ENCODE data around the gene ATP9B.

ATP9B gene

DNA sequence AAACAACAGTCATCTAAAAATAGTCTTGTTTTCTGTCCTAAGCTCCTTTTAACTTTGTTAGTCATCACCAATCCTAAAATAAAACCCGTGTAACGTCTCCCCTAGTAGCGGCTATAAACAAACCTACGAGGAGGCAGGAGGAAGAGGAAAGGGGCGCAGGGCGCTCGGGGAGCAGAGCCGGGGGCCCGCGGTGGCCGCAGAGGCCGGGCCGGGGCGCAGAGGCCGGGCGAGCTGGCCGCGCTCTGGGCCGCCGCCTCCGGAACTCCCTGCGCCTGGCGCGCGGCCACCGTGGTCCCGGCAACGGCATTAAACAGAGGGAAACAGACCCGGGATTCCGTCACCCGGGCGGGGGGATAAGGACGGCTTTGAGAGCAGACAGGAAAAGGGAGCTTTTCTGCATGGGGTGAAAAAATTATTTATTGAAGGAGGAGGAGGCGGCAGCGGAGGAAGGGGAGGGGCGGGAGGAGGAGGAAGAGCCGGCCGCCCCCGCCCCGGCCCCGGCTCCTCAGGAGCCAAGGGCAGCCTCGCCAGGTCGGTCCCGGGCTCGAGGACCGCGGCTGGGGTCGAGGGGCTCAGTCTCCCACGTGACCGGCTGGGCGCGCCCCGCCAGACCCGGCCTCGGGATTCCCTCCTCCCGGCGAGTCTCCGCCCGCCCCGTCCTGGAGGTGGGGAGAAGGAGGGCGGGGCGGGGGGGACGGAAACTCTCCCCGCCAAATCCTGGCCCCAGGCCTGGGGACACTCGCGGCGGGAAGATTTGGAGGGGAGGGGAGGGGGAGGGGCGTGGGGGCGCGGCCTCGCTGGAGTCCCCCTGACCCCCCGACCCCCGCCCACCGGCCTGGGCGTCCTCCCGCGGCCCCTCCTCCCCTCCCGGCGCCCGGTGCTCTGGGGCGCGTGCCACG is 324.7 kb downstream of the ATP9B start:
- in situ Hi-C loops (cut with HindIII; ENCODE audit: low sequenced_read_pairs): no loop called here

GRCh38 chr18:79394534-79395307 is 325.5 kb downstream of the ATP9B start:
- in situ Hi-C loops (cut with HindIII; ENCODE audit: low sequenced_read_pairs): no loop called here

- in situ Hi-C loops (cut with HindIII; ENCODE audit: low sequenced_read_pairs): no loop called here
Measured at GRCh38 chr18:79395308-79395640, 326.1 kb downstream of the ATP9B start.

DNA sequence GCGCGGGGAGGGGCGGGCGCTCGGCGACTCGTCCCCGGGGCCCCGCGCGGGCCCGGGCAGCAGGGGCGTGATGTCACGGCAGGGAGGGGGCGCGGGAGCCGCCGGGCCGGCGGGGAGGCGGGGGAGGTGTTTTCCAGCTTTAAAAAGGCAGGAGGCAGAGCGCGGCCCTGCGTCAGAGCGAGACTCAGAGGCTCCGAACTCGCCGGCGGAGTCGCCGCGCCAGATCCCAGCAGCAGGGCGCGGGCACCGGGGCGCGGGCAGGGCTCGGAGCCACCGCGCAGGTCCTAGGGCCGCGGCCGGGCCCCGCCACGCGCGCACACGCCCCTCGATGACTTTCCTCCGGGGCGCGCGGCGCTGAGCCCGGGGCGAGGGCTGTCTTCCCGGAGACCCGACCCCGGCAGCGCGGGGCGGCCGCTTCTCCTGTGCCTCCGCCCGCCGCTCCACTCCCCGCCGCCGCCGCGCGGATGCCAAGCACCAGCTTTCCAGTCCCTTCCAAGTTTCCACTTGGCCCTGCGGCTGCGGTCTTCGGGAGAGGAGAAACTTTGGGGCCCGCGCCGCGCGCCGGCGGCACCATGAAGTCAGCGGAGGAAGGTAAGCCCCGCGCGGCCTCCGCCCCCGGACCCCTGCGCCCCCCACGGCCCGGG is 326.7 kb downstream of the ATP9B start, which contains the start of gene NFATC1:
Gene NFATC1 (plus strand): TSS at position 170 of the 644 bp plus-strand sequence. CDS start 295 bp downstream, at position 465.
- in situ Hi-C loops (cut with HindIII; ENCODE audit: low sequenced_read_pairs): no loop called here

GRCh38 chr18:79396431-79397246 is 327.4 kb downstream of the ATP9B start:
- in situ Hi-C loops (cut with HindIII; ENCODE audit: low sequenced_read_pairs): no loop called here

- in situ Hi-C loops (cut with HindIII; ENCODE audit: low sequenced_read_pairs): no loop called here
Measured at GRCh38 chr18:79397247-79397829, 328.1 kb downstream of the ATP9B start.

DNA sequence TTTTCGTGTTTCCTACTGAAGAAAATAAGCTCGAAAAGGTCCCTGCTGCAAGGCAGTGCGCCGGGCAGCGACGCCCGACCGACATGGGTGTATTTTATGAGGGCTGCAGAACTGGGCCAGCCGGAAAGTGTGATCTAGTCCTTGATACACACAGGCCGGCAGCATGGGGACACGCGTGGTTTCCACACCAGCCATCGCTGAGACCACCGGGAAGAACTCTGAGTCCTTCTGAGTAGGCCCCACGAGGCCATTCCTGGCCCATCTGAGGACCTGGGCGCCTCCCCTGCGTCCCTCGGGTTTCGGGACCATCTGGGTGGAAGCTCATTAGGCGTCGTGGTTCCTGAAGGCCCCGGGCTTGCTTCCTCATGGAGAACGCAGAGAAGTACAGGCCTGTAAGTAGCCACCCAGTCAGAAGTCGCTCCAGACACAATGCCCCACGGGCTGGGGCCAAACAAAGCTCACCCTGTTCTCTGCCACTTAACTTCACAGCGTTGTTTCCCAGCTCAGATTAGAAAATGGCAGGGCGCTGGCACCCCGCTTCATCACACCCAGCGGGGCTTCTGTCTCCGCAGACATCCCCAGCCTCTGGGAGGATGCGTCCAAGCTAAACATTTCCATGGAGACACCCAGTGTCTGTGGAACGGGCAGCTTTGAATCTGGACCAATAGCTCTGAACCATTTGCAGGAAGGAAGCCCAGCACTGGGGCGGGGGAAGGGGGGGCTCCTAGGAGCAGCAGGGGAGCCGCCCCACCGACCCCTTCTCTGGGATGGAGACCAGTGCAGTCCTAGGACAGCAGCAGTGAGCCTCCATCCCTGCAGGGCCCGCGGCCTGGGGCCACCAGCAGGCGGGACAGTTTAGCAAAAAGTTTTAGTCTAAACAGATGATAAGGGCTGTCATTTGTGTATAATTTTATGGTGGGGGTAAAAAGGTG is 328.9 kb downstream of the ATP9B start:
- in situ Hi-C loops (cut with HindIII; ENCODE audit: low sequenced_read_pairs): no loop called here

DNA sequence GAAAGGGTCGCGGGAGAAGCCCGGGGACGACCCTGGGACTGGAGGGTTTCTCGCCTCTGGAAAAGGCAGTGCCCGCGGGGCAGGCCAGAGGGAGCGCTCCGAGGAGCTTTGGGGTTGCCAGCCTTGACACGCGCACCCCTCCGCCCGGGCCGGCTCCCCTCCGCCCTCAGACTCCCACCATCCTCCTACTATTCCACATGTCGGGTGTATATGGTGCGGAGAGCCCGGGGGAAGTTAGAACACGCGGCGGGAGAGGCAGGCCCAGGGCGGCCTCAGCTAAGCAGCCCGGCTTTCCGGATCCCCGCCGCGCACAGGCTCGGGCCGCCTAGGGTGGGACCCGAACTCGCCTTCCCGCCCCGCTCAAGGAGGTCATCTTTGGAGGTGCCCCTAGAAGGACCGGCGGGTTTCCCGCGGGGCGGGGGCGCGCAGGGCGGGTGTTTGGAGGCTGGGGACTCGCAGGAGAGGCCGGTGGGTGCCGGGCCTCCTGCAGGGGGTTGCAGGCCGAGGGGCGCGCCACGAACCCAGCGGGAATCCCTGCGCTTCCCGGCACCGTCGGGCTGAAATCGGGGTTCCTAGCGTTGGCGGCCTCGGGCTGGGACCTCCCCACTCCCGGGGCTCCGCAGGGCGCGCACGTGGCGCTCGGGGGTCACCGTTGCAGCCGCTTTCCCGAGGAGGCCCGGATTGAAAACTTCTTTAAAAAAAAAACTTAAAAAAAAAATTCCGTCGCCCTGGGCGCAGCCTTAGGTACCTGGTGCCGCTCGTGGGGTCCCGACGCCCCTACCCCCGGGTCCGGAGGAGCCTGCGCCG is 330.3 kb downstream of the ATP9B start:
- in situ Hi-C loops (cut with HindIII; ENCODE audit: low sequenced_read_pairs): no loop called here

GRCh38 chr18:79400091-79400590 is 330.9 kb downstream of the ATP9B start:
- in situ Hi-C loops (cut with HindIII; ENCODE audit: low sequenced_read_pairs): no loop called here

- in situ Hi-C loops (cut with HindIII; ENCODE audit: low sequenced_read_pairs): no loop called here
Measured at GRCh38 chr18:79400591-79401381, 331.6 kb downstream of the ATP9B start.

DNA sequence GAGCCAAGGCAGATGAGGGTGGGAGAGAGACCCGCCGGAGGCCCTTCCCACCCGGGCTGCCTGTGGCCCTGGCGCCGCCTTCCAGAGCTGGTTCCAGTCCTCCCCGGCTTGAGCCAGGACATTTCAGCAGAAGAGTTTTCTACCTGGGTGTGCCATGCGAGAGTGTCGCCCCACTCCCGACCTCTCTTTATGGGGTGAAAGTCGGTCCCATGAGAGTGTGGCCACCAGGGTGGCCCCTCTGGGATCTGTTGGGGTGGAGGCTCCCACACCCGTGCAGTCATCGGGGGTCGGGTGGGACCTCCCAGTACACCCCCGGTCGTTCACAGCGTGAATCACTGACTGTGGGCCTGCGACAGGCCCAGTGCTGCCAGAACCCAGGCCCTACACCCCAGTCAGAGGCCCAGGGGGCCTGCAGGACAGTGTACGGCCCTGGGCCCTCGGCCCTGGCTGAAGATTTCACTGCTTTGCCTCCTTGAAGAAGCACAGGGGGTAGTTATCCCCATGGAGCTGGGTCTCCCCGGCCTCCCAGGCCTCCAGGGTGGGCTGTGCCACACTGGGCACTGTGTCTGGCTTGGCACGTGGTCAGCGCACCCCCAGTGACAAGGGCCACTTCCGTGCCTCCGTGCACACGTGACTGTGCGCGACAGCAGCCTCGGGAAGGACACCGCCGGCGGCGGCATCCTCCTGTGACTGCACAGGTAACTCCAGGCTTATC is 332.5 kb downstream of the ATP9B start:
- in situ Hi-C loops (cut with HindIII; ENCODE audit: low sequenced_read_pairs): no loop called here

DNA sequence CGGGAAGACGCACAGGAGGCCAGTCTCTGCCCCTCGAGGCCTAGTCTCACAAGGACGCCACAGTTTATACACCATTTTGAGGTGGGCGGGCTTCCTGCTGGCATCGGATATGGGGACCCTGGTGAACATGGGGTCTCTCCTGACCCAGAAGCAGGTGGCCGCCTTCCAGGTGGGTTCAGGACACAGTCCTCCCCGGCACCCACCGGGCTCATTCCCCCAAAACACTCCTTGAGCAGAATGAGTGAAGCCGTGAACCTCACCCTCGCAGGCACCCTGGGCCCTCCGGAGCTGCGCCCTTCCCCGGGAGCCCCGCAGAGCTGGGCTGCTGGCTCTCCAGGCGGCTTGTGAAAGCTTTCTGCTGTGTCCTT is 333.0 kb downstream of the ATP9B start:
- in situ Hi-C loops (cut with HindIII; ENCODE audit: low sequenced_read_pairs): no loop called here

- in situ Hi-C loops (cut with HindIII; ENCODE audit: low sequenced_read_pairs): no loop called here
Measured at GRCh38 chr18:79402977-79403722, 334.0 kb downstream of the ATP9B start.

- in situ Hi-C loops (cut with HindIII; ENCODE audit: low sequenced_read_pairs): no loop called here
Measured at GRCh38 chr18:79403723-79404566, 334.8 kb downstream of the ATP9B start.

DNA sequence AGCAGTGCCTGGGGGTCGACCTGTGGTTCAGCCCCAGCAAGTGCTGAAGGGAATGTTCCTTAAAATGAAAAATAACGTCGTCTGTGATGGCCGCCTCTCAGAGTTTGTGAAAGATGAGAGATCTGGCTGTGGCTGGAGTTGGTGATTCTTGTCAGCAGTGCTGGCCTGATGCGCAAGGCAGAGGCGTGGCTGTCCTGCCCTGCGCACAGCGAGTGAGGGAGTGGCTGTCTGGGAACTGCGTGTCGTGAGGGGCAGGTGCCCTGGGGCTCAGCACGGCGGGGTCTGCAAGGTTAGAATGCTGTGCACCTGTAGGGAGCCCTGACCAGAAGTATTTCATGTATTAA is 335.3 kb downstream of the ATP9B start:
- in situ Hi-C loops (cut with HindIII; ENCODE audit: low sequenced_read_pairs): no loop called here
